ENCODE measurements around the gene CPPED1. TPM values are rescaled to one million over a fixed set of nuclear protein-coding genes. Genes with fewer than 3 reads are reported as not detected.

CPPED1 gene
- total and polyA plus RNA-seq, 2 experiments from 2014 or later: 6.2 to 7.3 TPM

GRCh38 chr16:12708266-12708665 is 95.4 kb downstream of the CPPED1 start (continued):
- TF ChIP-seq EZH2phosphoT487 (IDR thresholded peaks at IDR 0.05; ENCODE audit: unreplicated experiment) (no peak), EZH2 (IDR thresholded peaks at IDR 0.05; ENCODE audit: low read depth, unreplicated experiment) (no peak), ZNF331 (CRISPR knock-in tag; IDR thresholded peaks at IDR 0.05; ENCODE audit: low read depth) (no peak), STAT1 (IDR thresholded peaks at IDR 0.05; ENCODE audit: unreplicated experiment) (no peak), JUNB (IDR thresholded peaks at IDR 0.05; ENCODE audit: unreplicated experiment) (no peak), POLR2AphosphoS5 (IDR thresholded peaks at IDR 0.05; ENCODE audit: low read depth) (no peak), ZNF114 (CRISPR knock-in tag; IDR thresholded peaks at IDR 0.05) (no peak), NANOG (IDR thresholded peaks at IDR 0.05; ENCODE audit: borderline replicate concordance) (no peak)
- TF ChIP-seq, protein P1, sequence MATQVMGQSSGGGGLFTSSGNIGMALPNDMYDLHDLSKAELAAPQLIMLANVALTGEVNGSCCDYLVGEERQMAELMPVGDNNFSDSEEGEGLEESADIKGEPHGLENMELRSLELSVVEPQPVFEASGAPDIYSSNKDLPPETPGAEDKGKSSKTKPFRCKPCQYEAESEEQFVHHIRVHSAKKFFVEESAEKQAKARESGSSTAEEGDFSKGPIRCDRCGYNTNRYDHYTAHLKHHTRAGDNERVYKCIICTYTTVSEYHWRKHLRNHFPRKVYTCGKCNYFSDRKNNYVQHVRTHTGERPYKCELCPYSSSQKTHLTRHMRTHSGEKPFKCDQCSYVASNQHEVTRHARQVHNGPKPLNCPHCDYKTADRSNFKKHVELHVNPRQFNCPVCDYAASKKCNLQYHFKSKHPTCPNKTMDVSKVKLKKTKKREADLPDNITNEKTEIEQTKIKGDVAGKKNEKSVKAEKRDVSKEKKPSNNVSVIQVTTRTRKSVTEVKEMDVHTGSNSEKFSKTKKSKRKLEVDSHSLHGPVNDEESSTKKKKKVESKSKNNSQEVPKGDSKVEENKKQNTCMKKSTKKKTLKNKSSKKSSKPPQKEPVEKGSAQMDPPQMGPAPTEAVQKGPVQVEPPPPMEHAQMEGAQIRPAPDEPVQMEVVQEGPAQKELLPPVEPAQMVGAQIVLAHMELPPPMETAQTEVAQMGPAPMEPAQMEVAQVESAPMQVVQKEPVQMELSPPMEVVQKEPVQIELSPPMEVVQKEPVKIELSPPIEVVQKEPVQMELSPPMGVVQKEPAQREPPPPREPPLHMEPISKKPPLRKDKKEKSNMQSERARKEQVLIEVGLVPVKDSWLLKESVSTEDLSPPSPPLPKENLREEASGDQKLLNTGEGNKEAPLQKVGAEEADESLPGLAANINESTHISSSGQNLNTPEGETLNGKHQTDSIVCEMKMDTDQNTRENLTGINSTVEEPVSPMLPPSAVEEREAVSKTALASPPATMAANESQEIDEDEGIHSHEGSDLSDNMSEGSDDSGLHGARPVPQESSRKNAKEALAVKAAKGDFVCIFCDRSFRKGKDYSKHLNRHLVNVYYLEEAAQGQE (IDR thresholded peaks at IDR 0.05; ENCODE audit: unreplicated experiment): no peak
- TF ChIP-seq, protein P2, sequence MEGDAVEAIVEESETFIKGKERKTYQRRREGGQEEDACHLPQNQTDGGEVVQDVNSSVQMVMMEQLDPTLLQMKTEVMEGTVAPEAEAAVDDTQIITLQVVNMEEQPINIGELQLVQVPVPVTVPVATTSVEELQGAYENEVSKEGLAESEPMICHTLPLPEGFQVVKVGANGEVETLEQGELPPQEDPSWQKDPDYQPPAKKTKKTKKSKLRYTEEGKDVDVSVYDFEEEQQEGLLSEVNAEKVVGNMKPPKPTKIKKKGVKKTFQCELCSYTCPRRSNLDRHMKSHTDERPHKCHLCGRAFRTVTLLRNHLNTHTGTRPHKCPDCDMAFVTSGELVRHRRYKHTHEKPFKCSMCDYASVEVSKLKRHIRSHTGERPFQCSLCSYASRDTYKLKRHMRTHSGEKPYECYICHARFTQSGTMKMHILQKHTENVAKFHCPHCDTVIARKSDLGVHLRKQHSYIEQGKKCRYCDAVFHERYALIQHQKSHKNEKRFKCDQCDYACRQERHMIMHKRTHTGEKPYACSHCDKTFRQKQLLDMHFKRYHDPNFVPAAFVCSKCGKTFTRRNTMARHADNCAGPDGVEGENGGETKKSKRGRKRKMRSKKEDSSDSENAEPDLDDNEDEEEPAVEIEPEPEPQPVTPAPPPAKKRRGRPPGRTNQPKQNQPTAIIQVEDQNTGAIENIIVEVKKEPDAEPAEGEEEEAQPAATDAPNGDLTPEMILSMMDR (conservative IDR thresholded peaks at IDR 0.05; ENCODE audit: low read depth in 2 of 2): no peak

DNA sequence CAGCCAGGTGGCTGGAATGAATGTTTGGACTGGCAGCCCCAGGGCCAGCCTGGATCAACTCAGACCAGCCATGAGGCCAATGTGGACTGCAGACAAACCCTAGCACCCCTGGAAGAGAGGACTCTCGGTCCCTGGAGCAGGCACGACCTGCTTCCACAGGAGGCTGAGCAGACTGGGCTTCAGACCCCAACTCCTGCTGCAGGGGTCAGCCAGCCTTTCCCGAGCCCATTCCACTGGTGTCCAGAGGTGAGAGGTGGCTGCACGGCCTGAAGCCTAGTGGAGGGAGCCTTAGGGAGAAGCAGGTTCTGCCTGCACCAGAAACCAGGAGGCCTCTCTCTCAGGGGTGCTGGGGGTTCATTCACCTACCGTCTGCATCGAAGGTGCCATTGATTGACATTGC is 97.1 kb downstream of the CPPED1 start:
- H3K27me3 ChIP-seq (ENCODE audit: insufficient read depth): no peaks in the 10 kb centered on the region
- H3K4me1 ChIP-seq (ENCODE audit: insufficient read depth): peaks cover 4% of the 10 kb centered on the region; the same call in 1 of the 2 replicates
- H3K27ac ChIP-seq (ENCODE audit: low read depth): no peak overlapping the region
- Mint-ChIP-seq H3K4me1 (peaks cover 8% of the 10 kb centered on the region; the same call in 2 of the 3 replicates), H3K27me3 (ENCODE audit: insufficient read depth, low read depth, poor library complexity) (peaks cover 6% of the 10 kb centered on the region), H3K4me3 (no peak overlapping the region), H3K27ac (no peak overlapping the region), H3K36me3 (ENCODE audit: low read depth) (peaks cover 4% of the 10 kb centered on the region; the same call in 1 of the 3 replicates), H3K9me3 (no peaks in the 10 kb centered on the region; the same call in 2 of the 3 replicates)
- H3K36me3 ChIP-seq (ENCODE audit: insufficient read depth): no peaks in the 10 kb centered on the region; the same call in 1 of the 2 replicates
- no peaks in the 10 kb centered on the region for H4K20me1 ChIP-seq (replicated peaks; ENCODE audit: insufficient read depth)
- DNase-seq (ENCODE audit: low spot score) (no peak), ATAC-seq (no peak)
- H3K4me3 ChIP-seq: no peak overlapping the region
- H3K79me2 ChIP-seq (replicated peaks; ENCODE audit: insufficient read depth): no peaks in the 10 kb centered on the region
- no peak overlapping the region for H3K4me2 ChIP-seq
- H2AFZ ChIP-seq: no peak overlapping the region
- H3K9me2 ChIP-seq (ENCODE audit: insufficient read depth): no peaks in the 10 kb centered on the region; the same call in 1 of the 2 replicates
- no peaks in the 10 kb centered on the region for H3F3A ChIP-seq (replicated peaks; ENCODE audit: low read depth)
- TF ChIP-seq STAT1 (IDR thresholded peaks at IDR 0.05; ENCODE audit: unreplicated experiment) (no peak), CREB1 (CRISPR knock-in tag; IDR thresholded peaks at IDR 0.05; ENCODE audit: low read depth) (no peak), ETS1 (IDR thresholded peaks at IDR 0.05) (no peak), EZH2 (IDR thresholded peaks at IDR 0.05; ENCODE audit: low read depth, unreplicated experiment) (no peak), JUNB (IDR thresholded peaks at IDR 0.05; ENCODE audit: unreplicated experiment) (no peak), ZNF114 (CRISPR knock-in tag; IDR thresholded peaks at IDR 0.05) (no peak), POLR2AphosphoS5 (IDR thresholded peaks at IDR 0.05; ENCODE audit: low read depth) (no peak), NANOG (IDR thresholded peaks at IDR 0.05; ENCODE audit: borderline replicate concordance) (no peak)
- TF ChIP-seq, protein P2 (conservative IDR thresholded peaks at IDR 0.05; ENCODE audit: low read depth in 2 of 2): no peak
- TF ChIP-seq, protein P1 (IDR thresholded peaks at IDR 0.05; ENCODE audit: unreplicated experiment): no peak

Data from GM23338 (cell line).